HEK293T (cell line): ENCODE results near the gene TRH.

ENCODE experiments used
- BHLHE40 ChIP-seq: fragments of 450-650 bp; IDR thresholded peaks from 2 replicates; pipeline ENCODE4 v1.6.1; 2016; ENCODE audit warnings: mild to moderate bottlenecking, moderate library complexity, borderline replicate concordance
- FOXA1 ChIP-seq: fragments of 450-650 bp; IDR thresholded peaks from 2 replicates; pipeline ENCODE4 v1.6.1; 2016; ENCODE audit warnings: mild to moderate bottlenecking
- FOXM1 ChIP-seq: fragments of 450-650 bp; IDR thresholded peaks from 2 replicates; pipeline ENCODE4 v1.6.1; 2017; ENCODE audit warnings: mild to moderate bottlenecking, borderline replicate concordance
- L3MBTL2 ChIP-seq: fragments of 450-650 bp; conservative IDR thresholded peaks from 2 replicates; pipeline ENCODE4 v1.6.1; 2016; ENCODE audit warnings: mild to moderate bottlenecking
- LEF1 ChIP-seq: fragments of 450-650 bp; IDR thresholded peaks from 2 replicates; pipeline ENCODE4 v1.6.1; 2017; ENCODE audit warnings: mild to moderate bottlenecking, borderline replicate concordance
- TARDBP ChIP-seq: fragments of 450-650 bp; IDR thresholded peaks from 2 replicates; pipeline ENCODE4 v1.6.1; 2016
- ZNF384 ChIP-seq: fragments of 450-650 bp; IDR thresholded peaks from 2 replicates; pipeline ENCODE4 v1.6.1; 2016

DNA sequence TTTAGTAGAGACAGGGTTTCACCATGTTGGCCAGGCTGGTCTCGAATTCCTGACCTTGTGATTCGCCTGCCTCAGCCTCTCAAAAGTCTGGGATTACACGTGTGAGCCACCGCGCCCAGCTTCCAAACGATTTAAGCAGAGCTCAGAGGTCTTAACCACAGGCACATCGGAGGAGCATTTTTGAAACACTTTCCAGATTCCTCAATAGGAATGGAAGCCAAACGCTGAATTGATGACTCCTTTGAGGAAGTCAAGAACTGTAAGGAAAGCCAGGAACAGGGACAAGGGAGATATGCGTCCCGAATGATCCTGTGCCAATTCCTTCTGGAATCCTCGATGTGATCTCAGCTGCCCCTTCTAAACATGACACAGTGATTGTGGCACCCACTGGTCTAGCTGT, 40.0 kb downstream of the TRH start:
- TF ChIP-seq L3MBTL2 (no peak), FOXA1 (no peak), TARDBP (no peak), ZNF384 (no peak), BHLHE40 (no peak), LEF1 (no peak), FOXM1 (no peak)
